NT2/D1 (cell line): ENCODE data around the gene SELENOH.
"Not testable (repeated sequence)": the region's sequence is repeated elsewhere in the genome, so short reads cannot be mapped to it uniquely, and the experiment has no call there.

Source experiments
- DNase-seq: peaks from one replicate; pipeline ENCODE4 v3.0.0-alpha.2; 2011; ENCODE audit warnings: low read depth, low spot score
- H3K27me3 ChIP-seq: 2 replicates; pipeline ENCODE4 v1.6.0; 2011; ENCODE audit warnings: mild to moderate bottlenecking; ENCODE audit not compliant: insufficient read length, insufficient read depth
- H3K36me3 ChIP-seq: 2 replicates; pipeline ENCODE4 v1.6.1; 2011; ENCODE audit warnings: mild to moderate bottlenecking, low read length, mixed read lengths; ENCODE audit not compliant: insufficient read depth, insufficient read length
- H3K4me1 ChIP-seq: 2 replicates; pipeline ENCODE4 v1.5.1; 2011; ENCODE audit not compliant: insufficient read depth, insufficient read length
- H3K4me3 ChIP-seq: 2 replicates; pipeline ENCODE4 v1.5.1; 2011; ENCODE audit warnings: low read depth; ENCODE audit not compliant: insufficient read length
- H3K9ac ChIP-seq: 2 replicates; pipeline ENCODE4 v1.6.0; 2011; ENCODE audit warnings: low read depth; ENCODE audit not compliant: insufficient read length
- H3K9me3 ChIP-seq: 2 replicates; pipeline ENCODE4 v1.5.1; 2011; ENCODE audit warnings: mild to moderate bottlenecking, low read length; ENCODE audit not compliant: insufficient read depth
- SUZ12 ChIP-seq: IDR thresholded peaks from 2 replicates; pipeline ENCODE4 v1.6.1; 2011; ENCODE audit not compliant: insufficient read length, insufficient read depth; ENCODE audit errors: extremely low read depth
- YY1 ChIP-seq: IDR thresholded peaks from 2 replicates; pipeline ENCODE4 v1.6.1; 2011; ENCODE audit not compliant: insufficient read length, insufficient read depth
- ZNF274 ChIP-seq: IDR thresholded peaks from 2 replicates; pipeline ENCODE4 v1.6.1; 2011; ENCODE audit warnings: mild to moderate bottlenecking, low read depth, low read length

Gene SELENOH

GRCh38 chr11:57741132-57742086 lies at the start of gene SELENOH:
Gene SELENOH, plus strand, starts transcription at chr11:57741491. Its CDS starts 105 bp downstream, at chr11:57741596.
- peaks cover 75% of the 10 kb centered on the region for H3K36me3 ChIP-seq
- peak within 1 kb of the TSS; percentile 91 for H3K9ac ChIP-seq
- DNase-seq, result peak; percentile 97
- H3K4me1 ChIP-seq, result no peaks in the 10 kb centered on the region
- H3K9me3 ChIP-seq, result no peaks in the 10 kb centered on the region
- TF ChIP-seq ZNF274 (no peak), YY1 (peak; percentile 50), SUZ12 (no peak)
- no peaks in the 10 kb centered on the region for H3K27me3 ChIP-seq
- peak within 1 kb of the TSS; percentile 91 for H3K4me3 ChIP-seq

GRCh38 chr11:57698843-57699365 lies 42.4 kb upstream of the SELENOH start:
- H3K36me3 ChIP-seq, result peaks cover 80% of the 10 kb centered on the region
- H3K27me3 ChIP-seq, result no peaks in the 10 kb centered on the region
- H3K9me3 ChIP-seq, result no peaks in the 10 kb centered on the region
- no peak for DNase-seq
- TF ChIP-seq ZNF274 (no peak), YY1 (no peak), SUZ12 (no peak)
- no peak overlapping the region for H3K9ac ChIP-seq
- peaks cover 2% of the 10 kb centered on the region for H3K4me1 ChIP-seq
- H3K4me3 ChIP-seq, result no peak overlapping the region

GRCh38 chr11:57699813-57700212 lies 41.5 kb upstream of the SELENOH start:
- no peak for DNase-seq
- H3K36me3 ChIP-seq, result peaks cover 83% of the 10 kb centered on the region
- H3K27me3 ChIP-seq, result no peaks in the 10 kb centered on the region

GRCh38 chr11:57700425-57700824 lies 40.9 kb upstream of the SELENOH start:
- DNase-seq, result no peak
- Histone ChIP-seq H3K9me3 (no peaks in the 10 kb centered on the region), H3K9ac (no peak overlapping the region), H3K36me3 (peaks cover 81% of the 10 kb centered on the region), H3K4me3 (no peak overlapping the region), H3K27me3 (no peaks in the 10 kb centered on the region), H3K4me1 (peaks cover 2% of the 10 kb centered on the region)
- TF ChIP-seq ZNF274 (no peak), YY1 (no peak), SUZ12 (no peak)

More at GRCh38 chr11:57699813-57700212, 41.5 kb upstream of the SELENOH start:
- Histone ChIP-seq H3K4me1 (peaks cover 2% of the 10 kb centered on the region), H3K9me3 (no peaks in the 10 kb centered on the region), H3K4me3 (no peak overlapping the region), H3K9ac (no peak overlapping the region)
- TF ChIP-seq YY1 (no peak), ZNF274 (no peak), SUZ12 (no peak)

GRCh38 chr11:57703341-57703740 lies 38.0 kb upstream of the SELENOH start:
- Histone ChIP-seq H3K4me1 (peaks cover 4% of the 10 kb centered on the region), H3K4me3 (no peak overlapping the region), H3K9me3 (no peaks in the 10 kb centered on the region), H3K9ac (no peak overlapping the region), H3K36me3 (peaks cover 69% of the 10 kb centered on the region), H3K27me3 (no peaks in the 10 kb centered on the region)
- no peak for TF ChIP-seq YY1
- TF ChIP-seq SUZ12, result no peak
- DNase-seq, result no peak

GRCh38 chr11:57704932-57705331 lies 36.4 kb upstream of the SELENOH start:
- Histone ChIP-seq H3K4me1 (peaks cover 2% of the 10 kb centered on the region), H3K9me3 (no peaks in the 10 kb centered on the region), H3K36me3 (peaks cover 63% of the 10 kb centered on the region), H3K27me3 (no peaks in the 10 kb centered on the region), H3K9ac (no peak overlapping the region), H3K4me3 (no peak overlapping the region)
- no peak for DNase-seq
- no peak for TF ChIP-seq YY1
- TF ChIP-seq ZNF274, result no peak
- no peak for TF ChIP-seq SUZ12

GRCh38 chr11:57705432-57705831 lies 35.9 kb upstream of the SELENOH start:
- not testable (repeated sequence) for DNase-seq, H3K27me3 ChIP-seq, H3K9ac ChIP-seq, H3K4me1 ChIP-seq, H3K9me3 ChIP-seq, H3K4me3 ChIP-seq
- H3K36me3 ChIP-seq, result peaks cover 61% of the 10 kb centered on the region
